Gastroesophageal sphincter (tissue), 3 donors: ENCODE results near the gene TECTB.

Source experiments
- POLR2A ChIP-seq, 2 donors: fragments of 450-650 bp; IDR thresholded peaks; one replicate each; pipeline ENCODE4 v1.6.1; 2017; ENCODE audit warnings: antibody characterized with exemption in 2 of 2, mild to moderate bottlenecking in 2 of 2, moderate library complexity in 1 of 2
- POLR2AphosphoS5 ChIP-seq: sonication (generic); formaldehyde crosslinking; IDR thresholded peaks from one replicate; pipeline ENCODE4 v1.6.1; 2017; ENCODE audit warnings: antibody characterized with exemption
- TF ChIP-seq, protein P1 (sequence below), 4 experiments: fragments of 200-600 bp in 2 of 4; fragments of 450-650 bp in 2 of 4; sonication (generic) in 1 of 4; IDR thresholded peaks; one replicate each; pipeline ENCODE4 v1.5.1; 2017 to 2019; ENCODE audit warnings: antibody characterized with exemption in 4 of 4, mild to moderate bottlenecking in 2 of 4, moderate library complexity in 2 of 4

DNA sequence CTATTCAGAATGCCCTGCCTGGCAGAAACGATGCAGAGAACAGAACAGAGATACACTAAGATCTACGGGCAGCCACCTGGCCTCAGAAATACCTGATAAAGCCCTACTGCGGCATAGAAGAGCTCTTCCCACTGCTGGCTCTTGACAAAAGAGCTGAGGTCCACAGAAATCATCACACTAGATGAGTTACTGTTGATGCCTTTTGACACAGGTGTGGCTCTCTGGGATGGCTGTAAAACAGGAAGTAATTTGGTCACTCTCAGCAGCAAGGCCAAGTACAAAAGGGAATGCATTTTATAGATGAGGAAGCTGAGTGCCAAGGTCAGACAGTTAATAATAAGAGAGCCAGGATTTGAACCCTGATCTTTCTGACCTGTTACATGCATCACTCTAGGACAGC lies 55.8 kb downstream of the TECTB start:
- TF ChIP-seq POLR2AphosphoS5 = no peak
- no peak for TF ChIP-seq POLR2A (IDR thresholded peaks at IDR 0.05)
- TF ChIP-seq, protein P1, sequence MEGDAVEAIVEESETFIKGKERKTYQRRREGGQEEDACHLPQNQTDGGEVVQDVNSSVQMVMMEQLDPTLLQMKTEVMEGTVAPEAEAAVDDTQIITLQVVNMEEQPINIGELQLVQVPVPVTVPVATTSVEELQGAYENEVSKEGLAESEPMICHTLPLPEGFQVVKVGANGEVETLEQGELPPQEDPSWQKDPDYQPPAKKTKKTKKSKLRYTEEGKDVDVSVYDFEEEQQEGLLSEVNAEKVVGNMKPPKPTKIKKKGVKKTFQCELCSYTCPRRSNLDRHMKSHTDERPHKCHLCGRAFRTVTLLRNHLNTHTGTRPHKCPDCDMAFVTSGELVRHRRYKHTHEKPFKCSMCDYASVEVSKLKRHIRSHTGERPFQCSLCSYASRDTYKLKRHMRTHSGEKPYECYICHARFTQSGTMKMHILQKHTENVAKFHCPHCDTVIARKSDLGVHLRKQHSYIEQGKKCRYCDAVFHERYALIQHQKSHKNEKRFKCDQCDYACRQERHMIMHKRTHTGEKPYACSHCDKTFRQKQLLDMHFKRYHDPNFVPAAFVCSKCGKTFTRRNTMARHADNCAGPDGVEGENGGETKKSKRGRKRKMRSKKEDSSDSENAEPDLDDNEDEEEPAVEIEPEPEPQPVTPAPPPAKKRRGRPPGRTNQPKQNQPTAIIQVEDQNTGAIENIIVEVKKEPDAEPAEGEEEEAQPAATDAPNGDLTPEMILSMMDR (IDR thresholded peaks at IDR 0.05) = no peak
